HEK293 (cell line): ENCODE data around the gene PRAMEF33.
"Not testable (repeated sequence)": the region's sequence is repeated elsewhere in the genome, so short reads cannot be mapped to it uniquely, and the experiment has no call there.

Source experiments
- HOXD13 ChIP-seq: sonication (generic); formaldehyde crosslinking; IDR thresholded peaks from 2 replicates; pipeline ENCODE4 v1.8.0; 2022; ENCODE audit warnings: missing genetic modification reagents, borderline replicate concordance
- KLF9 ChIP-seq: fragments of 450-650 bp; formaldehyde crosslinking; IDR thresholded peaks from 2 replicates; pipeline ENCODE4 v1.5.1; 2016; ENCODE audit warnings: missing biosample characterization, missing genetic modification characterization, low read depth
- YY1 ChIP-seq: fragments of 450-650 bp; formaldehyde crosslinking; IDR thresholded peaks from 2 replicates; pipeline ENCODE4 v1.5.1; 2018; ENCODE audit warnings: missing biosample characterization, missing genetic modification characterization
- ZNF23 ChIP-seq: fragments of 450-650 bp; formaldehyde crosslinking; IDR thresholded peaks from 2 replicates; pipeline ENCODE4 v1.5.1; 2016; ENCODE audit warnings: missing biosample characterization, missing genetic modification characterization, borderline replicate concordance
- ZNF24 ChIP-seq: fragments of 450-650 bp; formaldehyde crosslinking; IDR thresholded peaks from 2 replicates; pipeline ENCODE4 v1.5.1; 2016; ENCODE audit warnings: missing biosample characterization, missing genetic modification characterization
- ZNF423 ChIP-seq: fragments of 450-650 bp; formaldehyde crosslinking; IDR thresholded peaks from 2 replicates; pipeline ENCODE4 v1.5.1; 2016; ENCODE audit warnings: missing biosample characterization, missing genetic modification characterization
- ZNF660 ChIP-seq: fragments of 450-650 bp; IDR thresholded peaks from 2 replicates; pipeline ENCODE4 v1.5.1; 2018; ENCODE audit warnings: missing biosample characterization, mild to moderate bottlenecking, missing genetic modification characterization
- ZNF747 ChIP-seq: fragments of 450-650 bp; formaldehyde crosslinking; IDR thresholded peaks from 2 replicates; pipeline ENCODE4 v1.5.1; 2016; ENCODE audit warnings: missing biosample characterization, missing genetic modification characterization
- ZNF76 ChIP-seq: fragments of 450-650 bp; formaldehyde crosslinking; IDR thresholded peaks from 2 replicates; pipeline ENCODE4; 2016; ENCODE audit warnings: low read depth, missing biosample characterization, missing genetic modification characterization, borderline replicate concordance
- TF ChIP-seq, protein P1 (sequence below): fragments of 450-650 bp; formaldehyde crosslinking; IDR thresholded peaks from 2 replicates; pipeline ENCODE4 v1.5.1; 2016; ENCODE audit warnings: missing biosample characterization, missing genetic modification characterization
- TF ChIP-seq, protein P2 (sequence below): fragments of 450-650 bp; formaldehyde crosslinking; optimal IDR thresholded peaks from 2 replicates; pipeline ENCODE3; 2016; ENCODE audit warnings: missing biosample characterization, mild to moderate bottlenecking, missing genetic modification characterization
- TF ChIP-seq, protein P3 (sequence below): fragments of 450-650 bp; formaldehyde crosslinking; IDR thresholded peaks from 2 replicates; pipeline ENCODE4 v1.5.1; 2016; ENCODE audit warnings: missing biosample characterization, missing genetic modification characterization
- TF ChIP-seq, protein P4 (sequence below): fragments of 450-650 bp; formaldehyde crosslinking; IDR thresholded peaks from 2 replicates; pipeline ENCODE4 v1.5.1; 2016; ENCODE audit warnings: missing biosample characterization, missing genetic modification characterization

DNA sequence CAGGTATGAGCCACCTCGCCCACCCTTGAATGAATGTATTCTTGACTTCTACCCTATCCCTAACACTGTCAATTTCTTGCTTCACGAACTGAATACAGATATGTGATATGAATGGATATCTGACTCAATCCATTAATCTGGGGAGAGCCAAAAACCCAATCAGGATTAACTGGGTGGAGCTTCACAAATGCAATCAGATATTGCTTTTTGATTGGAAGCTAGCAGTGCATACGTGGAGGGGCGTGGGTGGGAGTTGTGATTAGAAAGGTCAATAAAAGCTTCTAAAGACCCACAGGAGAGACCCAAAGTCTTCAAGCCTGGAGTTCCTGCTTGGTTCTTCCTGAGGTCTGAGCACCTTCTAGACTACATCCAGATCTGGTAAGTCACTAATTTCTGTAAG, 11.9 kb downstream of the PRAMEF33 start, which contains the start of gene PRAMEF15:
- TF ChIP-seq, protein P1, sequence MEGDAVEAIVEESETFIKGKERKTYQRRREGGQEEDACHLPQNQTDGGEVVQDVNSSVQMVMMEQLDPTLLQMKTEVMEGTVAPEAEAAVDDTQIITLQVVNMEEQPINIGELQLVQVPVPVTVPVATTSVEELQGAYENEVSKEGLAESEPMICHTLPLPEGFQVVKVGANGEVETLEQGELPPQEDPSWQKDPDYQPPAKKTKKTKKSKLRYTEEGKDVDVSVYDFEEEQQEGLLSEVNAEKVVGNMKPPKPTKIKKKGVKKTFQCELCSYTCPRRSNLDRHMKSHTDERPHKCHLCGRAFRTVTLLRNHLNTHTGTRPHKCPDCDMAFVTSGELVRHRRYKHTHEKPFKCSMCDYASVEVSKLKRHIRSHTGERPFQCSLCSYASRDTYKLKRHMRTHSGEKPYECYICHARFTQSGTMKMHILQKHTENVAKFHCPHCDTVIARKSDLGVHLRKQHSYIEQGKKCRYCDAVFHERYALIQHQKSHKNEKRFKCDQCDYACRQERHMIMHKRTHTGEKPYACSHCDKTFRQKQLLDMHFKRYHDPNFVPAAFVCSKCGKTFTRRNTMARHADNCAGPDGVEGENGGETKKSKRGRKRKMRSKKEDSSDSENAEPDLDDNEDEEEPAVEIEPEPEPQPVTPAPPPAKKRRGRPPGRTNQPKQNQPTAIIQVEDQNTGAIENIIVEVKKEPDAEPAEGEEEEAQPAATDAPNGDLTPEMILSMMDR (tag by site-specific recombination): not testable (repeated sequence)
- TF ChIP-seq ZNF76 (tag by site-specific recombination); ZNF747 (tag by site-specific recombination); ZNF23 (tag by site-specific recombination); ZNF423; HOXD13 (CRISPR knock-in tag); YY1 (tag by site-specific recombination); ZNF24; KLF9 (tag by site-specific recombination); ZNF660 (tag by site-specific recombination): not testable (repeated sequence)
- TF ChIP-seq, protein P2, sequence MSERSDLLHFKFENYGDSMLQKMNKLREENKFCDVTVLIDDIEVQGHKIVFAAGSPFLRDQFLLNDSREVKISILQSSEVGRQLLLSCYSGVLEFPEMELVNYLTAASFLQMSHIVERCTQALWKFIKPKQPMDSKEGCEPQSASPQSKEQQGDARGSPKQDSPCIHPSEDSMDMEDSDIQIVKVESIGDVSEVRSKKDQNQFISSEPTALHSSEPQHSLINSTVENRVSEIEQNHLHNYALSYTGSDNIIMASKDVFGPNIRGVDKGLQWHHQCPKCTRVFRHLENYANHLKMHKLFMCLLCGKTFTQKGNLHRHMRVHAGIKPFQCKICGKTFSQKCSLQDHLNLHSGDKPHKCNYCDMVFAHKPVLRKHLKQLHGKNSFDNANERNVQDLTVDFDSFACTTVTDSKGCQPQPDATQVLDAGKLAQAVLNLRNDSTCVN (tag by site-specific recombination): not testable (repeated sequence)
- TF ChIP-seq, protein P3, sequence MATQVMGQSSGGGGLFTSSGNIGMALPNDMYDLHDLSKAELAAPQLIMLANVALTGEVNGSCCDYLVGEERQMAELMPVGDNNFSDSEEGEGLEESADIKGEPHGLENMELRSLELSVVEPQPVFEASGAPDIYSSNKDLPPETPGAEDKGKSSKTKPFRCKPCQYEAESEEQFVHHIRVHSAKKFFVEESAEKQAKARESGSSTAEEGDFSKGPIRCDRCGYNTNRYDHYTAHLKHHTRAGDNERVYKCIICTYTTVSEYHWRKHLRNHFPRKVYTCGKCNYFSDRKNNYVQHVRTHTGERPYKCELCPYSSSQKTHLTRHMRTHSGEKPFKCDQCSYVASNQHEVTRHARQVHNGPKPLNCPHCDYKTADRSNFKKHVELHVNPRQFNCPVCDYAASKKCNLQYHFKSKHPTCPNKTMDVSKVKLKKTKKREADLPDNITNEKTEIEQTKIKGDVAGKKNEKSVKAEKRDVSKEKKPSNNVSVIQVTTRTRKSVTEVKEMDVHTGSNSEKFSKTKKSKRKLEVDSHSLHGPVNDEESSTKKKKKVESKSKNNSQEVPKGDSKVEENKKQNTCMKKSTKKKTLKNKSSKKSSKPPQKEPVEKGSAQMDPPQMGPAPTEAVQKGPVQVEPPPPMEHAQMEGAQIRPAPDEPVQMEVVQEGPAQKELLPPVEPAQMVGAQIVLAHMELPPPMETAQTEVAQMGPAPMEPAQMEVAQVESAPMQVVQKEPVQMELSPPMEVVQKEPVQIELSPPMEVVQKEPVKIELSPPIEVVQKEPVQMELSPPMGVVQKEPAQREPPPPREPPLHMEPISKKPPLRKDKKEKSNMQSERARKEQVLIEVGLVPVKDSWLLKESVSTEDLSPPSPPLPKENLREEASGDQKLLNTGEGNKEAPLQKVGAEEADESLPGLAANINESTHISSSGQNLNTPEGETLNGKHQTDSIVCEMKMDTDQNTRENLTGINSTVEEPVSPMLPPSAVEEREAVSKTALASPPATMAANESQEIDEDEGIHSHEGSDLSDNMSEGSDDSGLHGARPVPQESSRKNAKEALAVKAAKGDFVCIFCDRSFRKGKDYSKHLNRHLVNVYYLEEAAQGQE: not testable (repeated sequence)
- TF ChIP-seq, protein P4, sequence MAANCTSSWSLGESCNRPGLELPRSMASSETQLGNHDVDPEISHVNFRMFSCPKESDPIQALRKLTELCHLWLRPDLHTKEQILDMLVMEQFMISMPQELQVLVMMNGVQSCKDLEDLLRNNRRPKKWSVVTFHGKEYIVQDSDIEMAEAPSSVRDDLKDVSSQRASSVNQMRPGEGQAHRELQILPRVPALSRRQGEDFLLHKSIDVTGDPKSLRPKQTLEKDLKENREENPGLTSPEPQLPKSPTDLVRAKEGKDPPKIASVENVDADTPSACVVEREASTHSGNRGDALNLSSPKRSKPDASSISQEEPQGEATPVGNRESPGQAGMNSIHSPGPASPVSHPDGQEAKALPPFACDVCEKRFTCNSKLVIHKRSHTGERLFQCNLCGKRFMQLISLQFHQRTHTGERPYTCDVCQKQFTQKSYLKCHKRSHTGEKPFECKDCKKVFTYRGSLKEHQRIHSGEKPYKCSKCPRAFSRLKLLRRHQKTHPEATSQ (tag by site-specific recombination): not testable (repeated sequence)
